Measurements from ENCODE around the gene MACROD1. TPM values are rescaled to one million over a fixed set of nuclear protein-coding genes. Genes with fewer than 3 reads are reported as not detected.

MACROD1 gene
- polyA plus RNA-seq, 3 donors from 2014 or later = 4.8 to 7.1 (median 6.5) TPM

Other genes starting within 250 kb of the MACROD1 start
- gene RCOR2, start 248.9 kb downstream of the MACROD1 start, polyA plus RNA-seq = not detected
- gene NAA40, start 227.1 kb downstream of the MACROD1 start, polyA plus RNA-seq = 10 to 100 TPM; 17.9 to 32.3 (median 18.0) TPM
- 100 to 1,000 TPM; 506 to 686 (median 534) TPM for gene COX8A, start 191.5 kb downstream of the MACROD1 start, polyA plus RNA-seq
- 100 to 1,000 TPM; 143 to 204 (median 164) TPM for gene OTUB1, start 179.7 kb downstream of the MACROD1 start, polyA plus RNA-seq
- not detected for gene FLRT1, start 130.2 kb downstream of the MACROD1 start, polyA plus RNA-seq
- 100 to 1,000 TPM in 1 of 3 donors, 10 to 100 TPM in 2; 51.3 to 113 (median 57.3) TPM for gene STIP1, start 20.1 kb upstream of the MACROD1 start, polyA plus RNA-seq
- 100 to 1,000 TPM; 181 to 297 (median 236) TPM for gene FERMT3, start 40.6 kb upstream of the MACROD1 start, polyA plus RNA-seq
- gene TRPT1, start 60.1 kb upstream of the MACROD1 start, polyA plus RNA-seq = 10 to 100 TPM; 42.2 to 51.0 (median 43.8) TPM
- gene NUDT22, start 60.2 kb upstream of the MACROD1 start, polyA plus RNA-seq = 10 to 100 TPM; 64.9 to 95.4 (median 74.9) TPM
- 10 to 100 TPM; 25.2 to 32.6 (median 26.7) TPM for gene DNAJC4, start 64.4 kb upstream of the MACROD1 start, polyA plus RNA-seq
- gene VEGFB, start 68.5 kb upstream of the MACROD1 start, polyA plus RNA-seq = 10 to 100 TPM in 1 of 3 donors, 1 to 10 TPM in 2; 6.7 to 10.3 (median 9.4) TPM
- gene FKBP2, start 75.0 kb upstream of the MACROD1 start, polyA plus RNA-seq = 100 to 1,000 TPM; 110 to 142 (median 130) TPM
- gene PPP1R14B, start 80.8 kb upstream of the MACROD1 start, polyA plus RNA-seq = 10 to 100 TPM; 16.6 to 34.9 (median 33.3) TPM
- gene PLCB3, start 85.4 kb upstream of the MACROD1 start, polyA plus RNA-seq = under 1 TPM in 2 of 3 donors, not detected in 1; 0.33 to 0.49 TPM
- 10 to 100 TPM; 67.7 to 87.5 (median 77.3) TPM for gene BAD, start 118.6 kb upstream of the MACROD1 start, polyA plus RNA-seq
- gene GPR137, start 119.7 kb upstream of the MACROD1 start, polyA plus RNA-seq = 10 to 100 TPM in 1 of 3 donors, 1 to 10 TPM in 2; 6.9 to 11.6 (median 7.4) TPM
- gene KCNK4, start 125.2 kb upstream of the MACROD1 start, polyA plus RNA-seq = not detected
- not detected for gene CATSPERZ, start 134.2 kb upstream of the MACROD1 start, polyA plus RNA-seq
- gene ESRRA, start 139.4 kb upstream of the MACROD1 start, polyA plus RNA-seq = 10 to 100 TPM in 1 of 3 donors, 1 to 10 TPM in 2; 4.6 to 18.0 (median 8.7) TPM
- gene TRMT112, start 151.4 kb upstream of the MACROD1 start, polyA plus RNA-seq = 100 to 1,000 TPM; 216 to 464 (median 322) TPM
- gene PRDX5, start 152.0 kb upstream of the MACROD1 start, polyA plus RNA-seq = 100 to 1,000 TPM; 319 to 558 (median 418) TPM
- 10 to 100 TPM; 10.3 to 86.7 (median 16.4) TPM for gene CCDC88B, start 174.1 kb upstream of the MACROD1 start, polyA plus RNA-seq
- 10 to 100 TPM in 1 of 3 donors, 1 to 10 TPM in 2; 5.0 to 16.7 (median 8.5) TPM for gene RPS6KA4, start 193.0 kb upstream of the MACROD1 start, polyA plus RNA-seq

All from immature natural killer cell (primary cell).